ENCODE data around the gene ISCU.

Gene ISCU

GRCh38 chr12:108608616-108609015 is 46.2 kb downstream of the ISCU start:
- peaks cover 13% of the 10 kb centered on the region; the same call in 1 of the 2 replicates for H3K4me1 ChIP-seq (ENCODE audit: control insufficient read depth, insufficient read depth, low read length)
- H3K9ac ChIP-seq (ENCODE audit: low read length): no peak overlapping the region

GRCh38 chr12:108609537-108610335 is 47.3 kb downstream of the ISCU start:
- H3K4me3 ChIP-seq (ENCODE audit: low read depth, low read length): no peak overlapping the region
- no peaks in the 10 kb centered on the region for H3K9me3 ChIP-seq (ENCODE audit: control insufficient read depth, insufficient read depth, low read depth, low read length)
- no peaks in the 10 kb centered on the region for H3K27me3 ChIP-seq (ENCODE audit: control insufficient read depth, insufficient read depth, low read length)
- H3K36me3 ChIP-seq (ENCODE audit: control insufficient read depth, insufficient read depth, low read length): no peaks in the 10 kb centered on the region
- peaks cover 10% of the 10 kb centered on the region; the same call in 1 of the 2 replicates for H3K4me1 ChIP-seq (ENCODE audit: control insufficient read depth, insufficient read depth, low read length)
- no peak overlapping the region for H3K9ac ChIP-seq (ENCODE audit: low read length)
- H3K27ac ChIP-seq (ENCODE audit: low read depth, low read length): no peak overlapping the region

More at GRCh38 chr12:108608616-108609015, 46.2 kb downstream of the ISCU start:
- no peaks in the 10 kb centered on the region for H3K27me3 ChIP-seq (ENCODE audit: control insufficient read depth, insufficient read depth, low read length)
- no peaks in the 10 kb centered on the region for H3K36me3 ChIP-seq (ENCODE audit: control insufficient read depth, insufficient read depth, low read length)
- no peaks in the 10 kb centered on the region for H3K9me3 ChIP-seq (ENCODE audit: control insufficient read depth, insufficient read depth, low read depth, low read length)
- no peak overlapping the region for H3K27ac ChIP-seq (ENCODE audit: low read depth, low read length)
- no peak overlapping the region for H3K4me3 ChIP-seq (ENCODE audit: low read depth, low read length)

GRCh38 chr12:108610336-108610815 is 48.0 kb downstream of the ISCU start:
- H3K4me3 ChIP-seq (ENCODE audit: low read depth, low read length): no peak overlapping the region
- H3K27ac ChIP-seq (ENCODE audit: low read depth, low read length): no peak overlapping the region
- no peaks in the 10 kb centered on the region for H3K27me3 ChIP-seq (ENCODE audit: control insufficient read depth, insufficient read depth, low read length)
- H3K9me3 ChIP-seq (ENCODE audit: control insufficient read depth, insufficient read depth, low read depth, low read length): no peaks in the 10 kb centered on the region
- peaks cover 10% of the 10 kb centered on the region; the same call in 1 of the 2 replicates for H3K4me1 ChIP-seq (ENCODE audit: control insufficient read depth, insufficient read depth, low read length)
- no peaks in the 10 kb centered on the region for H3K36me3 ChIP-seq (ENCODE audit: control insufficient read depth, insufficient read depth, low read length)
- H3K9ac ChIP-seq (ENCODE audit: low read length): no peak overlapping the region

GRCh38 chr12:108610856-108611605 is 48.6 kb downstream of the ISCU start:
- H3K27me3 ChIP-seq (ENCODE audit: control insufficient read depth, insufficient read depth, low read length): no peaks in the 10 kb centered on the region
- H3K27ac ChIP-seq (ENCODE audit: low read depth, low read length): no peak overlapping the region
- H3K9me3 ChIP-seq (ENCODE audit: control insufficient read depth, insufficient read depth, low read depth, low read length): peaks cover 5% of the 10 kb centered on the region; the same call in 1 of the 2 replicates
- H3K4me3 ChIP-seq (ENCODE audit: low read depth, low read length): no peak overlapping the region
- H3K9ac ChIP-seq (ENCODE audit: low read length): no peak overlapping the region
- H3K36me3 ChIP-seq (ENCODE audit: control insufficient read depth, insufficient read depth, low read length): no peaks in the 10 kb centered on the region
- H3K4me1 ChIP-seq (ENCODE audit: control insufficient read depth, insufficient read depth, low read length): peaks cover 10% of the 10 kb centered on the region; the same call in 1 of the 2 replicates

GRCh38 chr12:108611884-108612415 is 49.6 kb downstream of the ISCU start:
- Histone ChIP-seq H3K9ac (ENCODE audit: low read length) (no peak overlapping the region), H3K4me1 (ENCODE audit: control insufficient read depth, insufficient read depth, low read length) (peaks cover 11% of the 10 kb centered on the region; the same call in 1 of the 2 replicates), H3K27ac (ENCODE audit: low read depth, low read length) (no peak overlapping the region)

GRCh38 chr12:108612788-108613282 is 50.4 kb downstream of the ISCU start:
- H3K9ac ChIP-seq (ENCODE audit: low read length): no peak overlapping the region
- H3K27me3 ChIP-seq (ENCODE audit: control insufficient read depth, insufficient read depth, low read length): no peaks in the 10 kb centered on the region
- H3K4me1 ChIP-seq (ENCODE audit: control insufficient read depth, insufficient read depth, low read length): peaks cover 13% of the 10 kb centered on the region; the same call in 1 of the 2 replicates
- no peaks in the 10 kb centered on the region for H3K36me3 ChIP-seq (ENCODE audit: control insufficient read depth, insufficient read depth, low read length)
- H3K27ac ChIP-seq (ENCODE audit: low read depth, low read length): no peak overlapping the region
- H3K4me3 ChIP-seq (ENCODE audit: low read depth, low read length): no peak overlapping the region
- H3K9me3 ChIP-seq (ENCODE audit: control insufficient read depth, insufficient read depth, low read depth, low read length): peaks cover 6% of the 10 kb centered on the region; the same call in 1 of the 2 replicates

More at GRCh38 chr12:108611884-108612415, 49.6 kb downstream of the ISCU start:
- H3K27me3 ChIP-seq (ENCODE audit: control insufficient read depth, insufficient read depth, low read length): no peaks in the 10 kb centered on the region
- no peak overlapping the region for H3K4me3 ChIP-seq (ENCODE audit: low read depth, low read length)
- peaks cover 6% of the 10 kb centered on the region; the same call in 1 of the 2 replicates for H3K9me3 ChIP-seq (ENCODE audit: control insufficient read depth, insufficient read depth, low read depth, low read length)
- H3K36me3 ChIP-seq (ENCODE audit: control insufficient read depth, insufficient read depth, low read length): no peaks in the 10 kb centered on the region

- H3K27ac ChIP-seq (ENCODE audit: low read depth, low read length): no peak overlapping the region
- H3K4me1 ChIP-seq (ENCODE audit: control insufficient read depth, insufficient read depth, low read length): peaks cover 17% of the 10 kb centered on the region; the same call in 1 of the 2 replicates
These were observed 51.2 kb downstream of the ISCU start for GRCh38 chr12:108613548-108613947.

GRCh38 chr12:108614041-108614440 is 51.6 kb downstream of the ISCU start:
- Histone ChIP-seq H3K9ac (ENCODE audit: low read length) (no peak overlapping the region), H3K9me3 (ENCODE audit: control insufficient read depth, insufficient read depth, low read depth, low read length) (peaks cover 6% of the 10 kb centered on the region; the same call in 1 of the 2 replicates), H3K27me3 (ENCODE audit: control insufficient read depth, insufficient read depth, low read length) (no peaks in the 10 kb centered on the region), H3K4me3 (ENCODE audit: low read depth, low read length) (no peak overlapping the region), H3K36me3 (ENCODE audit: control insufficient read depth, insufficient read depth, low read length) (no peaks in the 10 kb centered on the region), H3K27ac (ENCODE audit: low read depth, low read length) (no peak overlapping the region), H3K4me1 (ENCODE audit: control insufficient read depth, insufficient read depth, low read length) (peaks cover 20% of the 10 kb centered on the region; the same call in 1 of the 2 replicates)

More at GRCh38 chr12:108613548-108613947, 51.2 kb downstream of the ISCU start:
- Histone ChIP-seq H3K36me3 (ENCODE audit: control insufficient read depth, insufficient read depth, low read length) (no peaks in the 10 kb centered on the region), H3K4me3 (ENCODE audit: low read depth, low read length) (no peak overlapping the region), H3K9ac (ENCODE audit: low read length) (no peak overlapping the region), H3K9me3 (ENCODE audit: control insufficient read depth, insufficient read depth, low read depth, low read length) (peaks cover 6% of the 10 kb centered on the region; the same call in 1 of the 2 replicates), H3K27me3 (ENCODE audit: control insufficient read depth, insufficient read depth, low read length) (no peaks in the 10 kb centered on the region)

GRCh38 chr12:108614639-108615038 is 52.2 kb downstream of the ISCU start:
- H3K36me3 ChIP-seq (ENCODE audit: control insufficient read depth, insufficient read depth, low read length): no peaks in the 10 kb centered on the region
- no peak overlapping the region for H3K27ac ChIP-seq (ENCODE audit: low read depth, low read length)
- H3K9ac ChIP-seq (ENCODE audit: low read length): no peak overlapping the region
- H3K4me1 ChIP-seq (ENCODE audit: control insufficient read depth, insufficient read depth, low read length): peaks cover 20% of the 10 kb centered on the region; the same call in 1 of the 2 replicates
- peaks cover 6% of the 10 kb centered on the region; the same call in 1 of the 2 replicates for H3K9me3 ChIP-seq (ENCODE audit: control insufficient read depth, insufficient read depth, low read depth, low read length)
- H3K27me3 ChIP-seq (ENCODE audit: control insufficient read depth, insufficient read depth, low read length): no peaks in the 10 kb centered on the region
- no peak overlapping the region for H3K4me3 ChIP-seq (ENCODE audit: low read depth, low read length)

- Histone ChIP-seq H3K27ac (ENCODE audit: low read depth, low read length) (no peak overlapping the region), H3K9me3 (ENCODE audit: control insufficient read depth, insufficient read depth, low read depth, low read length) (peaks cover 6% of the 10 kb centered on the region; the same call in 1 of the 2 replicates), H3K4me1 (ENCODE audit: control insufficient read depth, insufficient read depth, low read length) (peaks cover 20% of the 10 kb centered on the region; the same call in 1 of the 2 replicates), H3K36me3 (ENCODE audit: control insufficient read depth, insufficient read depth, low read length) (no peaks in the 10 kb centered on the region), H3K27me3 (ENCODE audit: control insufficient read depth, insufficient read depth, low read length) (no peaks in the 10 kb centered on the region), H3K9ac (ENCODE audit: low read length) (no peak overlapping the region), H3K4me3 (ENCODE audit: low read depth, low read length) (no peak overlapping the region)
These were observed 53.5 kb downstream of the ISCU start for GRCh38 chr12:108615918-108616317.
